HCT116 (cell line): ENCODE results near the gene LAMC3.

ENCODE experiments used
- EZH2 ChIP-seq: fragments of 200-600 bp; sonication (generic); IDR thresholded peaks from 2 replicates; pipeline ENCODE4 v1.6.1; 2017; ENCODE audit warnings: antibody characterized with exemption, mixed run types
- POLR2A ChIP-seq: IDR thresholded peaks from 2 replicates; pipeline ENCODE4 v1.7.0; 2011; ENCODE audit warnings: borderline replicate concordance; ENCODE audit not compliant: insufficient read depth, insufficient read length; ENCODE audit errors: extremely low read depth

- no peak for TF ChIP-seq POLR2A
- no peak for TF ChIP-seq EZH2
These were observed 102.9 kb downstream of the LAMC3 start for GRCh38 chr9:131111854-131112311.
